A673 (cell line): Measurements from ENCODE around the gene ATRIP. TPM values are rescaled to one million over a fixed set of nuclear protein-coding genes. Genes with fewer than 3 reads are reported as not detected.

Experiments
- BruUV-seq: library from RNA; stranded (reverse); fragments of 400-500 nt; replicated peaks from 2 replicates; lab custom pipeline; 2021; lab: Mats Ljungman, UMichigan
- CTCF ChIA-PET: fragments of 300-600 bp; sonication (Branson Sonifier 250); formaldehyde crosslinking; loops from one replicate; lab custom pipeline; 2022; ENCODE audit warnings: antibody characterized with exemption; lab: Charles Lee
- POLR2A ChIA-PET: fragments of 300-600 bp; sonication (Branson Sonifier 250); formaldehyde crosslinking; loops from one replicate; lab custom pipeline; 2022; ENCODE audit warnings: antibody characterized with exemption; ENCODE audit not compliant: low non-redundant PET; lab: Charles Lee
- DNase-seq: peaks from one replicate; pipeline ENCODE4 v3.0.0-alpha.2; 2015; ENCODE audit warnings: low spot score
- H3K27ac ChIP-seq: fragments of 200-600 bp; sonication (generic); 2 replicates; pipeline ENCODE4 v1.5.1; 2016; ENCODE audit warnings: mixed run types, low read depth, mild to moderate bottlenecking, mixed read lengths, antibody characterized with exemption, low read length; ENCODE audit not compliant: poor library complexity, severe bottlenecking
- H3K27me3 ChIP-seq: fragments of 200-600 bp; sonication (generic); replicated peaks from 2 replicates; pipeline ENCODE4 v1.6.1; 2017; ENCODE audit warnings: mixed run types, low read depth, mild to moderate bottlenecking, mixed read lengths, antibody characterized with exemption, low read length; ENCODE audit not compliant: insufficient read depth, poor library complexity
- H3K36me3 ChIP-seq: fragments of 200-600 bp; sonication (generic); 2 replicates; pipeline ENCODE4 v1.6.1; 2016; ENCODE audit warnings: mixed run types, mild to moderate bottlenecking, mixed read lengths, antibody characterized with exemption, low read length; ENCODE audit not compliant: insufficient read depth, poor library complexity, severe bottlenecking
- H3K4me1 ChIP-seq: fragments of 200-600 bp; sonication (generic); 2 replicates; pipeline ENCODE4 v1.6.1; 2017; ENCODE audit warnings: mixed run types, mild to moderate bottlenecking, mixed read lengths, antibody characterized with exemption, low read length; ENCODE audit not compliant: insufficient read depth, poor library complexity, severe bottlenecking
- H3K4me3 ChIP-seq: fragments of 200-600 bp; sonication (generic); 2 replicates; pipeline ENCODE4 v1.5.1; 2016; ENCODE audit warnings: low read depth, mixed run types, mild to moderate bottlenecking, mixed read lengths, low read length; ENCODE audit not compliant: poor library complexity, severe bottlenecking
- H3K9me3 ChIP-seq: fragments of 200-600 bp; sonication (generic); 2 replicates; pipeline ENCODE4 v1.6.1; 2016; ENCODE audit warnings: mixed run types, low read depth, mild to moderate bottlenecking, mixed read lengths, antibody characterized with exemption, low read length; ENCODE audit not compliant: poor library complexity, severe bottlenecking
- CTCF ChIP-seq: fragments of 300-800, 200-600 bp; sonication (generic); conservative IDR thresholded peaks from 2 replicates; pipeline ENCODE4 v1.5.1; 2017; ENCODE audit warnings: low read depth, mild to moderate bottlenecking, antibody characterized with exemption, low read length, moderate library complexity, mixed read lengths
- EZH2 ChIP-seq: fragments of 200-600 bp; sonication (generic); IDR thresholded peaks from 2 replicates; pipeline ENCODE4 v1.6.1; 2017; ENCODE audit warnings: borderline replicate concordance, low read depth, mild to moderate bottlenecking, mixed read lengths, antibody characterized with exemption, low read length; ENCODE audit not compliant: poor library complexity, severe bottlenecking
- intact Hi-C: fragments of 100-400 bp; cut with micrococcal nuclease; formaldehyde crosslinking; loops from one replicate; pipeline ENCODE4 v1.10.0; 2022; ENCODE audit not compliant: unreplicated experiment
- total RNA-seq: library from RNA; stranded (reverse); gene quantifications from 2 replicates; pipeline ENCODE4 v1.2.3, GENCODE V29; 2021

ATRIP gene
- total RNA-seq, 1 experiment from 2014 or later: 9.7 TPM

GRCh38 chr3:48514431-48515227 is 68.1 kb downstream of the ATRIP start:
- ChIA-PET CTCF (no interaction called here), POLR2A (no interaction called here)
- no peaks in the 10 kb centered on the region for H3K36me3 ChIP-seq
- no peak for DNase-seq
- no peaks in the 10 kb centered on the region for H3K27me3 ChIP-seq
- BruUV-seq: no TSS peak
- H3K9me3 ChIP-seq: no peaks in the 10 kb centered on the region
- H3K4me3 ChIP-seq: no peak overlapping the region
- H3K4me1 ChIP-seq: no peaks in the 10 kb centered on the region
- H3K27ac ChIP-seq: no peak overlapping the region
- TF ChIP-seq CTCF: no peak
- TF ChIP-seq EZH2: no peak
- intact Hi-C loops: no loop called here

Other genes with a start within 250 kb of the ATRIP start
- not detected in 2 replicates for gene CAMP, start 223.2 kb upstream of the ATRIP start, total RNA-seq
- gene ZNF589, start 205.6 kb upstream of the ATRIP start, total RNA-seq: 25.6 and 26.7 TPM in 2 replicates
- gene NME6, start 145.4 kb upstream of the ATRIP start, total RNA-seq: 12.0 and 13.5 TPM in 2 replicates
- gene SPINK8, start 113.1 kb upstream of the ATRIP start, total RNA-seq: not detected in 2 replicates
- gene FBXW12, start 74.5 kb upstream of the ATRIP start, total RNA-seq: 0.55 and 0.60 TPM in 2 replicates
- 24.6 and 38.0 TPM in 2 replicates for gene PLXNB1, start 16.7 kb upstream of the ATRIP start, total RNA-seq
- gene CCDC51, start 6.6 kb upstream of the ATRIP start, total RNA-seq: 11.7 and 11.8 TPM in 2 replicates
- 118 and 152 TPM in 2 replicates for gene TMA7, start 6.5 kb upstream of the ATRIP start, total RNA-seq
- gene SHISA5, start 57.4 kb downstream of the ATRIP start, total RNA-seq: 61.8 and 63.5 TPM in 2 replicates
- gene PFKFB4, start 110.1 kb downstream of the ATRIP start, total RNA-seq: 5.0 and 7.2 TPM in 2 replicates
- 0.49 and 0.81 TPM in 2 replicates for gene UCN2, start 117.0 kb downstream of the ATRIP start, total RNA-seq
- 16.4 and 24.8 TPM in 2 replicates for gene COL7A1, start 148.6 kb downstream of the ATRIP start, total RNA-seq
- gene UQCRC1, start 162.9 kb downstream of the ATRIP start, total RNA-seq: 189 and 215 TPM in 2 replicates
- gene TMEM89, start 175.0 kb downstream of the ATRIP start, total RNA-seq: 0.50 TPM in 1 of 2 replicates, not detected in the other
- 11.8 and 12.6 TPM in 2 replicates for gene SLC26A6, start 188.7 kb downstream of the ATRIP start, total RNA-seq
- 1.2 and 2.1 TPM in 2 replicates for gene CELSR3, start 216.1 kb downstream of the ATRIP start, total RNA-seq
- gene NCKIPSD, start 239.2 kb downstream of the ATRIP start, total RNA-seq: 15.0 and 18.8 TPM in 2 replicates